NCI-H1694 (cell line): ENCODE data around the gene TMEM167A.
"Not testable (repeated sequence)": the region's sequence is repeated elsewhere in the genome, so short reads cannot be mapped to it uniquely, and the experiment has no call there.

Experiments used
- DNase-seq: peaks from one replicate; lab custom pipeline; 2025; lab: John Stamatoyannopoulos, UW

Gene TMEM167A

DNA sequence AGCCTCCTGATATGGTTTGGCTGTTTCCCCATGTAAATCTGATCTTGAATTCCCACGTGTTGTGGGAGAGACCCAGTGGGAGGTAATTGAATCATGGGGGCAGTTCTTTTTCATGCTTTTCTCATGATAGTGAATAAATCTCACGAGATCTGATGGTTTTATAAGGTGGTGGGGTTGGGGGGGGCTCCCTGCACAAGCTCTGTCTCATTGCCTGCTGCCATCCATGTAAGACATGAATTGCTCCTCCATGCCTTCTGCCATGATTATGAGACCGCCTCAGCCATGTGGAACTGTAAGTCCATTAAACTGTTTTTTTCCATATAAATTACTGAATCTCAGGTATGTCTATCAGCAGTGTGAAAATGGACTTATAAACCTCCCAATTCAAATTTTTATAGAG is 13.0 kb upstream of the TMEM167A start:
- no peak for DNase-seq

DNA sequence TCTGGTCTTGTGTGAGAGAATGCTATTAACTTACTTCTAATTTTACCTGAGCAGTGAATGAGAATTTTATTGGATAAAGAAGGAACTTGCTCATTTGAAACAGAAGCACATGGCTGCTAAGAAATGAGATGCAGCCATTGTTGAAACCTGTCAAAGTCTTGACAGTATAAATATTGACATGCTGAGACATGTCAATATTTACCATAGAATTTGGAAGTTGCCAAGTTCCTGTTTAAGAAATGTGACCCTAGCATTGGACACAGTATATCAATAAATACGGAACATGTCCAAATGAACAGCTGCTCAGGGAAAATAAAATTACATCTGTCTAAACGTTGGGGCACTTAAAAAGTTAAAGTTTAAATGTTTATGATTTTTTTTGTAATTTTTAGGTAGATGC is 7.9 kb upstream of the TMEM167A start:
- no peak for DNase-seq

DNA sequence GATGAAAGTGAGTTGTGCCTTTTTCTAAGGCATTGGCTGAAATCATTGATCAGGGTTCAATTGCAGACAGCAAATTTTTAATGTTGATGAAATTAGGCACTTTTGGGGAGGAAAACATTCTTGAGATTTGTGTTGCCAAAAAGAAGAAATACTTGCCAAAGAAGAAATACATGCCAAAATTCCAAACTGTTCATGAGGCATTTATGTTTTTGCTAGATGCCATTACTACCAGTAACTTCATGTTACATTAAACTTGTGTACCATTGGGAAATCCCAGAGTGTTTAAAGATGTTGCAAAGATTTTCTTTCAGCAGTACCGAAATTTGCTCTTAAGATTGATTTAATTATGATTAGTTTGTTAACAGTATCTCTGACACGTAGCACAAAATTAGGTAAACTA is 7.1 kb upstream of the TMEM167A start:
- no peak for DNase-seq

DNA sequence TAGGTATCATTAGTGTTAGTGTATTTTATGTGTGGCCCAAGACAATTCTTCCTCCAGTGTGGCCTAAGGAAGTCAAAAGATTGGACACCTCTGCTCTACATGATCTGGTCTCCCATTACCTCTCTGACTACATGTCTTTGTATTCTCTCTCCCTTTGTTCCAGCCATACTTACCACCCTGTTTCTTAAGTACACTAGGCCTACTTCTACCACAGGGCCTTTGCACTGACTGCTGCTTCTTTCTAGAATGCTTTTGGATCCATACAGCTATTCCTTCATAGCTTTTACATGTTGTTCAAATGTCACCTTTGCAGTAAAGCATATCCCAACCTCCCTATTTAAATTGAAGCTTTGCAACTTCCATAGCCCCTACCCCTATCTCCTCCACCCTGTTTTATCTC is 5.6 kb upstream of the TMEM167A start:
- DNase-seq = no peak

GRCh38 chr5:83077662-83078261 is 568 bp upstream of the TMEM167A start:
- no peak for DNase-seq

DNA sequence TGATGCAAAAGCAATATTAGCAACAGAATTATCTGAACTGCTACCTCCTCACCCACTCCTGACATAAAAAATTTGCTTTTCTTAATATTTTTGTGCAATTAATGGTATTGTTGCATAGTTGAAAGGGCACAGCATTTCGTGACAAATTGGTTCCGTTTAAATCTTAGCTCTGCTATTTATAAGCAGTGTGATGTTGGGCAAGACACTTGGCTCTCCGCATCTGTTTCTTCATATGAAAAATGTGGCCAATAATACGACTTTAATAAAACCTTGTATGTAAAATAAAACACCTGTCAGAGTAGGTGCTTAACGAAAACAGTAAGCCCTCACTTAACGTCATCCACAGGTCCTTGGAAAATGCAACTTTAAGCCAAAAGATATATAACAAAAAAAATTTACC is 4.2 kb downstream of the TMEM167A start:
- no peak for DNase-seq

DNA sequence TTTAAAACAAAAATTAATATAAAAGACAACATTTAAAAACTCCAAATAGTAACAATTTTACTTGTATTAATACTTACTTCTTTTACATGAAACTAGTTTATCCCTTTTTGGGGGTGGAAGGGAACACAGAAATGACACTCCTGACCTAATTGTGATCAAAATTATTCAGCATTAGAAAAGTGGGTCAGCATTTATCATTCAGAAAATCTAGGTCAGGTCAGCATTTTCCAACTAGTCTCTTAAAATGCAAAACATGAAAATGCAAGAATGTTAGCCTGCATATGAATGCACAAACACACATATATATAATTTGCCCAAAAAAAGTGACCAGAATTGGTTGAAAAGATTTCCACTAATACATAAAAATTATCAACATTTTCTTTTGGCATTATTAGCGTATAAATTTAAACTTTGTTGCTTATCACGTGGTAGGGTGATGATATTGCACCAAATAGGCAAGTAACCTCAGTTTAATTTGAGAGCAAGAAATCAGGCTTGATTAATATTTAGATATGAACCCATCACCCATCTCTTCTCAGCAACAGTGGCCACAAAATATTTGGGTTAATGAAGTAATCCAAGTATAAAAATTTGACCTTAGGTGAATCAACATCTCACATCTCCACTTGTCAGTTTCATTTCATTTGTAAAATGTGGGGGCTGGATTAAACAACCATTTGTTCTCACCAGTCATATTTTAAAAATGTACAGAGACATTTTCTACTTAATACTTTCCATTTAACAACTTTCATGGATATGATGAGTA is 5.7 kb downstream of the TMEM167A start:
- no peak for DNase-seq

DNA sequence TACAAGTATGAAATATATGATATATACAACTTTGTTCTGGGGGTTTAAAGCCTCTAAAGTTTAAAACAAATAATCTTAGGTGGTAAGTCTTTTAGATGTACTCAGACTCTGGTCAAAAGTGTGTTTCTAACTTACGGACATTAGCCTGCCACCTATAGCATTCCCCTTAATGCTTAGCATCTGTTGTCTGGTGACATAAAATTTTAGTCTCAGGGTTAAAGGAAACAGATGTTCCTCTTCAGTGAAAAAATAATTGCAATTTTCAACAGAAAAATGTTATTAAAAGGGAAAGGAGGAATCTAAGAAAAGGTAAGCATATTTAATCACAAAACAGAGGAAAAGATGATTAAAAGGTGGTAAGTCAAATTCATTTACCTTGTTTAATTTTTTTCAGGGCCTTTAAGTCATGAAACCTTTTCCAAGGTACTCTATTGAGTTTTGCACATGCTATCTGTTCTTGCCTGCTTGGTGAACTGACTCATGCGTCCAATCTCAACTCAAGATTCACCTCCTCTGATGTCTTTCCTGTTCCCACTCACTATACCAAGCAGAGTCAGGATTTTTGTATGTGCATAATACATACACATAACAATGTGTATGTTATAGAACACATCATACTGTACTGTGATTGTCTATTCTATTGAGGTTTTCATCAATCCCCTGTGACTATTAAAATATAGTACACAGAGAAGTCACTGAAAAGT is 7.9 kb downstream of the TMEM167A start:
- no peak for DNase-seq

GRCh38 chr5:83067377-83067776 is 9.8 kb downstream of the TMEM167A start:
- DNase-seq = not testable (repeated sequence)

DNA sequence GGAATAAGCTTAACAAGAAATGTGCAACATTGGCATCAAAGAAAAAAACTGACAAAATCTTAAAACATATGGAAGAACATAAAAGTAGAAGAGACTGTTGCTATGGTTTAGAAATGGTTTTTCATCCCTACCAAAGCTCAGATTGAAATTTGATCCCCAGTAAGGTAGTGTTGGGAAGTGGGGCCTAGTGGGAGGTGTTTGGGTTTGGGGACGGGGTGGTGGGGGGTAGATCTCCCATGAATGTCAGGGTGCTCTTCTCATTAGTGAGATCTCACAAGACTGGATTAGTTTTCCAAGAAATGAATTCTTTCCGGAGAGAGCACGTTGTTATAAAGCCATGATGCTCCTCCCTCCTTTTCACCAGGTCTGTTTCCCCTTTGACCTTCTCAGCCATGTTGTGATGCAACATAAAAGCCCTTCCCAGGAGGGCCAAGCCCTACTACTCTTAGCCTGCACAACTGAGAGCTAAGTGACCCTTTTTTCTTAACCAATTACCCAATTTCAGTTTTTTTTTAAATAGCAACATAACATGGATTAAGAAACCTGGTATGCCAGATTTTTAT is 10.6 kb downstream of the TMEM167A start:
- DNase-seq = no peak

DNA sequence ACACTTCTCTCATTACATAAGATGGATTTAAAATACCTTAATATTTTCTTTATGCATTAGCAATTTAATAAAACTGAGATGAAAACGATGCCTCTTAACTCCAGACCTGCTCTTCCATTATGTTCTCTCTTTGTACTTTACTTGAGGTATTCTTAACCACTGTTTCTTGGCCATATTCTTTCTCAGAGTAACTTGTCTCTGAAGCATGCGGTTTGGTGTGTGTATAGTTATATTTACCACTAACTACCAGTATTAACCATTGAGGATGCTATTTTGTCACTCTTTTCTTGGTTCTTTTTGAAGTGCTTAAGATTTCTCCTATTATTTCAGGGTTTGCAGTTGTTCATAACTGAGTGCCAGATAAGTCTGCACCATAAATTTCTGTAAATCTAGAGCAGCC is 17.9 kb downstream of the TMEM167A start:
- DNase-seq = no peak

- DNase-seq = no peak
These were observed 18.5 kb downstream of the TMEM167A start for GRCh38 chr5:83058726-83059125.

DNA sequence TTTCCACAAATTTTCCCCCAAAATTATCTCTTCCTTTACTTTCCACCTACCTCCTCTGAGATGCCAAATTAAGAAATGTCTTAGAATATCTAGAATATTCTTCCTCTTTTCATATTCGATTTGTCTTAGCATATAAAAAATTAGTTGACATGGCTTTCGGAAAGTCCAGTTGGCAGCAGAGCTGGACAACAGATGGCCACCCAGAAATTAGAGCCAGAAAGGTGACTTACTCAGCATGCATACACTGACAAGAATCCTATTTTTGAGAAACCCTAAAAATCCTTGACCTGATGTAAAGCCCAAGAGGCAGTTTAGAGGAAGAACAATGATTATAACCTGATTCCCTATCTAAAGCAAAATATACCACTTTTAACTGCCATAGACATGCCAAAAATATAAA is 22.0 kb downstream of the TMEM167A start:
- no peak for DNase-seq

DNA sequence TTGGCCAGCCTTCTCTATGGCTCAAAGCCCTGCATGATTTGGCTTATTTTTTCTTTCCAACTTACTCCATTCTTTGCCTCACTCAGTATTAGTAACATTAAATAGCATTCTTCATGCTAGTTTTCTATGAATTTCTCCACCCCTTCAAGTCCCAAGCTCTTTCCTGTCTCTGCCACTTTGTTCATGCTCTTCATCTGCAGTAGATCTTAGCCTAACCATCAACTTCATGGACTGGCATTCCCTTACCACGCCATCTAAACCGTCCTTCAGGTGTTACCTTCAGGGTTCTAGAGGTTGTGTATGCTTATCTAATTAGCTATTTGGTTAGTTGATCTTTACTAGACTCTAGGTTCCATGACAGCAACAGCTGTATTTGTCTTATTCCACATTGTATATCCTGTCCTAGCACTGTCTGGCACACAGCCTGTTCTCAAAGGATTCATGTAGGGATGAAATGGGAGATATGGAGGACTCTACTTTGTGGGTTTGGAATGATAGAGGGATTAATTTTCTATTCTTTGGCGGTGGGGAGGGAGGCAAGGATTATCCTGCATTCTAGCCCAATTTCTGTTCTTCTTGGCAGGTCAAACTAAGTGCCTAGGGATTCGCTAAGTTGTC is 26.4 kb downstream of the TMEM167A start:
- DNase-seq = no peak

DNA sequence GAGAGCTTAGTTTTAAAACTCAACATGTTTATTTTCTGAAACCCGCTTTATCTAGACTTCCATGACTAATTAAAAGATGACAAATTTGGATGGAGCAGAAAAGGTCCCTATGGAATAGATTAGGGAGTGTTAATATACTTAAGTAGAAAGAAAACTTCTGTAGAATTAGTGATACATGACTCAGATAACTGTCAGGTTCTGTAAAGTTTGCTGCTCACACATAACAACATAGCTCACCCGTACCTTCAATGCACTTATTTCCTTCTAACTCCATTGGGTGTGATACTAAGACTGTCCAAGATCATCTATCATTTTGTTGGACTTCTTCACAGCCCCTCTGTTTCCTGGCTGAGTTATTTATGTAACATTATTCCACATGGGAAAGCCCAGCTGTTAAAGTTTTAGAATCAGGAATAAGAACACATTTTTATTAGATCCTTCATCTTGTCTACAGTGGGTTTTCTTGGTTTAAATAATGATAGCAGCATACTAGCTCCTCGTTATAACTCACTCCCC is 27.8 kb downstream of the TMEM167A start:
- no peak for DNase-seq

- DNase-seq = no peak
These were observed 28.4 kb downstream of the TMEM167A start for GRCh38 chr5:83048811-83049210.

- no peak for DNase-seq
These were observed 28.9 kb downstream of the TMEM167A start for GRCh38 chr5:83048277-83048676.

DNA sequence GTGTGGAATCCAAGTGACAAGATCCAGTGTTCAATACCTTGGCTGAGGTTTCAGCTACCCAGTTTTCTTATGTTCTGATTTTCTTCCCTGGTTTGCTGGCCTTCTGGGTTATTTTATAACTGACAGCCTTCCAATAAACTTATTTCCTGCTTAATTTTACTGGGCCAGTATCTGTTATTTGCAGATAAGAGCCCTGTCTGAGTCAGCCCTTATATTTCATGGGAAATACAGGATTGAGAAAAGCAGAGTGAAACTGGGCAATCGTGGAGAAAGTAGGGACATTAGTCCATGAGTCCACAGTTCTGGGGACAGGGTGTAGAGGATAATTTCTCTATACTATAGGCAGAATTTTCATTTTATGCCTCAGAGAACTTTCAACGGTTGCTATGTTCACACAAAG is 32.3 kb downstream of the TMEM167A start:
- no peak for DNase-seq

GRCh38 chr5:83042507-83042906 is 34.7 kb downstream of the TMEM167A start:
- DNase-seq = no peak

- DNase-seq = no peak
These were observed 38.3 kb downstream of the TMEM167A start for GRCh38 chr5:83038924-83039323.

DNA sequence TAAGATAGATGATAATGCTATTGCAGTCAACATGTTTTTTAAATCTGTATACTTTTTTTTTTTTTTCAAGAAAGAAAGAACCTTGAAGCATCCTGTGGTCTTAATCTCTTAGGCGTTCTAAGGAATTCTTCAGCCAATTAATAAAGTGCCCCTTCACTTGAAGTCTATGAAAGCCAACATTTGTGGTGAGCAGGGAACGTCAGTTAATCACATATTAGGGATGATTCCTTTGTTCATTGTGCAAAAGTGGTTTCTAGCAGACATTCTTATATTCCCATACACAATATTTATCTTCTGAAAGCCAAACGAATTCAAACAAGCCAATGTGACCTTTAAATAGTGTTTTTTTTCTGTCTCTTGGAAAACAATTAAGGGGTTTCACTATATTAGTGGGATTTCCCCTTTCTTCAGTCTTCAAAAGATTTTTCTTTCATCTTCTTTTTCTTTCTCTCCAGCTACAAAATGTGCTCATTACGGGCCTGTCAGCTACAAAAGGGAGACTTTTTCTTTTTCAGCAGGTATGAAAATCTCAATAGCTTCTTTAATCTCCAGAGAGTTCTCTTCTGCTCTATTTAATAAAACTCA is 40.1 kb downstream of the TMEM167A start:
- no peak for DNase-seq
